Measurements from ENCODE around the gene NAV3. TPM values are rescaled to one million over a fixed set of nuclear protein-coding genes. Genes with fewer than 3 reads are reported as not detected.

NAV3 gene
- polyA plus RNA-seq, 1 of the 3 experiments (the other 2 are of a cell fraction), result 10.5 TPM

DNA sequence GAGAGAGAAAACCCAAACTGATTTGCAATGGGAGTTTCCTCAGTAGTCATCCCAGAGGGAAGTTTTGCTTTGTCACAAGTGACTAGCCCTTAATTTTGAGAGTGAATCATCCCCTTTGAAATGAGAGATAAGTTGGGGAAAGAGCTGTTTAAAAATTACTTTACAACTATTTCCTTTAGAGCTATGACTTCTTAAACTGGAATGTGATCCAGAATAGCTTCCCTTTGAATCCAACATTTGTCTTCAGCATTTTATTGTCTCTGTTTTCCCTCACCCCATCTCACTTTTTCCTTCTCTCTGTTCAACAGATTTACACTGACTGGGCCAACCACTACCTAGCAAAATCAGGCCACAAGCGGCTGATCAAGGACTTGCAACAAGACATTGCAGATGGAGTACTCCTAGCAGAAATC, 109.3 kb downstream of the NAV3 start (continued):
- TF ChIP-seq SIN3A (IDR thresholded peaks at IDR 0.05; ENCODE audit: borderline replicate concordance, low read depth, low read length), result no peak; the same call in 1 of the 2 replicates
- no peak for TF ChIP-seq MXI1 (IDR thresholded peaks at IDR 0.05; ENCODE audit: low read depth, low read length)
- no peak for TF ChIP-seq SMC3 (IDR thresholded peaks at IDR 0.05; ENCODE audit: low read depth, low read length)
- TF ChIP-seq YY1 (IDR thresholded peaks at IDR 0.05; ENCODE audit: low read depth), result 0 out of 2 replicates have a peak, but pooled peaks have one; percentile 47
- TF ChIP-seq GATA2 (CRISPR knock-in tag; IDR thresholded peaks at IDR 0.05), result no peak
- TF ChIP-seq RXRA (IDR thresholded peaks at IDR 0.05; ENCODE audit: borderline replicate concordance, low read depth), result peak; percentile 54; the same call in 1 of the 2 replicates
- TF ChIP-seq JUND (IDR thresholded peaks at IDR 0.05), result peak; percentile 94
- TF ChIP-seq, protein P1, sequence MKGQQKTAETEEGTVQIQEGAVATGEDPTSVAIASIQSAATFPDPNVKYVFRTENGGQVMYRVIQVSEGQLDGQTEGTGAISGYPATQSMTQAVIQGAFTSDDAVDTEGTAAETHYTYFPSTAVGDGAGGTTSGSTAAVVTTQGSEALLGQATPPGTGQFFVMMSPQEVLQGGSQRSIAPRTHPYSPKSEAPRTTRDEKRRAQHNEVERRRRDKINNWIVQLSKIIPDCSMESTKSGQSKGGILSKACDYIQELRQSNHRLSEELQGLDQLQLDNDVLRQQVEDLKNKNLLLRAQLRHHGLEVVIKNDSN (IDR thresholded peaks at IDR 0.05; ENCODE audit: borderline replicate concordance, low read depth), result 0 out of 2 replicates have a peak, but pooled peaks have one; percentile 30
- TF ChIP-seq TEAD4 (IDR thresholded peaks at IDR 0.05; ENCODE audit: borderline replicate concordance, insufficient read depth), result peak; percentile 86
- TF ChIP-seq CHD2 (IDR thresholded peaks at IDR 0.05; ENCODE audit: low read length, partially characterized antibody), result no peak

DNA sequence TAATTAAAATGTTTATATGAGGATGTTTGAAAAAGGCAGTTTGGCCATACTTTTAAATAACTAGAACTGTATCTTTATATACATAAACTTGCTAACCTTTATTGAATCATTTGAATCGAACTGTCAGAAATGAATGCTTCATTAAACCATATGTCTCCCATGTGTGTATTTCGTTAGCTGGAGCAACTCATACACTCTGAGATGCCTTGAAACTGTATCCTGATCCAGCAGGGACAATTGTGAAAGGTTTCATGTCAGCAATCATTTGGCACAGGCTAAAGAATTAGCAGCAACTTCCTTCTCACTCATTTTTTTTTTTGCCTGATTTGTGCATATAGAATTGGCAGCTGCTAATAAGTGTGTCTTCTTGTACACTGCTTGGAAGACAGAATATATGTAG, 109.9 kb downstream of the NAV3 start:
- CTCF ChIA-PET, result interaction anchor here (3.4 kb wide), 1 partner anchor 16 kb away, joined by 20 read pairs; no protein-coding TSS in a partner anchor
- Histone ChIP-seq H3K4me3 (ENCODE audit: low read depth in 2 of 2, low read length in 1 of 2) (peak overlapping the region; percentile 50 to 51; a peak in 3 of 4 replicates), H3K79me2 (ENCODE audit: insufficient read depth) (peaks cover 44% of the 10 kb centered on the region), H3K4me1 (ENCODE audit: control insufficient read depth in 1 of 2, insufficient read depth in 2 of 2, low read depth in 1 of 2, low read length in 1 of 2) (peaks cover 0 to 20% of the 10 kb centered on the region in 2 experiments; a peak in 2 of 4 replicates), H3K9ac (peak overlapping the region; percentile 66), H3K9me3 (no peaks in the 10 kb centered on the region), H3K27me3 (ENCODE audit: insufficient read depth) (no peaks in the 10 kb centered on the region), H3K36me3 (replicated peaks in 1 of 2; ENCODE audit: control insufficient read depth in 1 of 2, insufficient read depth in 2 of 2, low read length in 1 of 2) (peaks cover 0 to 3% of the 10 kb centered on the region in 2 experiments), H3K9me2 (no peaks in the 10 kb centered on the region), H2AFZ (ENCODE audit: low read depth) (peak overlapping the region; percentile 38; the same call in 1 of the 2 replicates), H3F3A (replicated peaks; ENCODE audit: insufficient read depth) (peaks cover 27% of the 10 kb centered on the region), H3K4me2 (peak overlapping the region; percentile 75), H4K20me1 (ENCODE audit: insufficient read depth) (no peaks in the 10 kb centered on the region), H3K27ac (ENCODE audit: low read depth in 2 of 2, low read length in 1 of 2) (peak overlapping the region; percentile 87 to 89; a peak in 3 of 4 replicates)
- no peak for TF ChIP-seq FOSL2 (IDR thresholded peaks at IDR 0.05; ENCODE audit: borderline replicate concordance, low read depth)
- TF ChIP-seq, protein P2, sequence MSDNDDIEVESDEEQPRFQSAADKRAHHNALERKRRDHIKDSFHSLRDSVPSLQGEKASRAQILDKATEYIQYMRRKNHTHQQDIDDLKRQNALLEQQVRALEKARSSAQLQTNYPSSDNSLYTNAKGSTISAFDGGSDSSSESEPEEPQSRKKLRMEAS (IDR thresholded peaks at IDR 0.05; ENCODE audit: low read depth), result 0 out of 2 replicates have a peak, but pooled peaks have one; percentile 47
- TF ChIP-seq GATA2 (CRISPR knock-in tag; IDR thresholded peaks at IDR 0.05), result no peak
- TF ChIP-seq MXI1 (IDR thresholded peaks at IDR 0.05; ENCODE audit: low read depth, low read length), result no peak
- peak; percentile 50 for TF ChIP-seq TCF12 (IDR thresholded peaks at IDR 0.05)
- TF ChIP-seq, protein P3, sequence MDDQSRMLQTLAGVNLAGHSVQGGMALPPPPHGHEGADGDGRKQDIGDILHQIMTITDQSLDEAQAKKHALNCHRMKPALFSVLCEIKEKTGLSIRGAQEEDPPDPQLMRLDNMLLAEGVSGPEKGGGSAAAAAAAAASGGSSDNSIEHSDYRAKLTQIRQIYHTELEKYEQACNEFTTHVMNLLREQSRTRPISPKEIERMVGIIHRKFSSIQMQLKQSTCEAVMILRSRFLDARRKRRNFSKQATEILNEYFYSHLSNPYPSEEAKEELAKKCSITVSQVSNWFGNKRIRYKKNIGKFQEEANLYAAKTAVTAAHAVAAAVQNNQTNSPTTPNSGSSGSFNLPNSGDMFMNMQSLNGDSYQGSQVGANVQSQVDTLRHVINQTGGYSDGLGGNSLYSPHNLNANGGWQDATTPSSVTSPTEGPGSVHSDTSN (IDR thresholded peaks at IDR 0.05), result 0 out of 2 replicates have a peak, but pooled peaks have one; percentile 25
- TF ChIP-seq ELF1 (IDR thresholded peaks at IDR 0.05), result no peak
- POLR2A ChIA-PET, result no interaction called here
- WGBS (ENCODE audit: low lambda C conversion rate), result 0% methylated on average over 2 of the region's 2 CpGs
- DNase-seq, result no peak
